ENCODE results near the gene BCAS3.
"Not testable (repeated sequence)": the region's sequence is repeated elsewhere in the genome, so short reads cannot be mapped to it uniquely, and the experiment has no call there.

DNA sequence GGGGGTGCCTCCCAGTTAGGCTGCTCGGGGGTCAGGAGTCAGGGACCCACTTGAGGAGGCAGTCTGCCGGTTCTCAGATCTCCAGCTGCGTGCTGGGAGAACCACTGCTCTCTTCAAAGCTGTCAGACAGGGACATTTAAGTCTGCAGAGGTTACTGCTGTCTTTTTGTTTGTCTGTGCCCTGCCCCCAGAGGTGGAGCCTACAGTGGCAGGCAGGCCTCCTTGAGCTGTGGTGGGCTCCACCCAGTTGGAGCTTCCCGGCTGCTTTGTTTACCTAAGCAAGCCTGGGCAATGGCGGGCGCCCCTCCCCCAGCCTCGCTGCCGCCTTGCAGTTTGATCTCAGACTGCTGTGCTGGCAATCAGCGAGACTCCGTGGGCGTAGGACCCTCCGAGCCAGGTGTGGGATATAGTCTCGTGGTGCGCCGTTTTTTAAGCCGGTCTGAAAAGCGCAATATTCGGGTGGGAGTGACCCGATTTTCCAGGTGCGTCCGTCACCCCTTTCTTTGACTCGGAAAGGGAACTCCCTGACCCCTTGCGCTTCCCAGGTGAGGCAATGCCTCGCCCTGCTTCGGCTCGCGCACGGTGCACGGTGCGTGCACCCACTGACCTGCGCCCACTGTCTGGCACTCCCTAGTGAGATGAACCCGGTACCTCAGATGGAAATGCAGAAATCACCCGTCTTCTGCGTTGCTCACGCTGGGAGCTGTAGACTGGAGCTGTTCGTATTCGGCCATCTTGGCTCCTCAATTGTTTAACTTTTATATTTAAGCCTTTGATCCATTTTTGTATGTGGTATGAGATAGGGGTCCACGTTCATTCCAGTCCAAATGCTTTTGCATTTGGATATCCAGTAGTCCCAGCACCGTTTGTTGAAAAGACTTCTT lies 209.3 kb downstream of the BCAS3 start:
- TF ChIP-seq, protein P1, sequence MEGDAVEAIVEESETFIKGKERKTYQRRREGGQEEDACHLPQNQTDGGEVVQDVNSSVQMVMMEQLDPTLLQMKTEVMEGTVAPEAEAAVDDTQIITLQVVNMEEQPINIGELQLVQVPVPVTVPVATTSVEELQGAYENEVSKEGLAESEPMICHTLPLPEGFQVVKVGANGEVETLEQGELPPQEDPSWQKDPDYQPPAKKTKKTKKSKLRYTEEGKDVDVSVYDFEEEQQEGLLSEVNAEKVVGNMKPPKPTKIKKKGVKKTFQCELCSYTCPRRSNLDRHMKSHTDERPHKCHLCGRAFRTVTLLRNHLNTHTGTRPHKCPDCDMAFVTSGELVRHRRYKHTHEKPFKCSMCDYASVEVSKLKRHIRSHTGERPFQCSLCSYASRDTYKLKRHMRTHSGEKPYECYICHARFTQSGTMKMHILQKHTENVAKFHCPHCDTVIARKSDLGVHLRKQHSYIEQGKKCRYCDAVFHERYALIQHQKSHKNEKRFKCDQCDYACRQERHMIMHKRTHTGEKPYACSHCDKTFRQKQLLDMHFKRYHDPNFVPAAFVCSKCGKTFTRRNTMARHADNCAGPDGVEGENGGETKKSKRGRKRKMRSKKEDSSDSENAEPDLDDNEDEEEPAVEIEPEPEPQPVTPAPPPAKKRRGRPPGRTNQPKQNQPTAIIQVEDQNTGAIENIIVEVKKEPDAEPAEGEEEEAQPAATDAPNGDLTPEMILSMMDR (IDR thresholded peaks at IDR 0.05; ENCODE audit: low read depth, low read length): not testable (repeated sequence)
- TF ChIP-seq EZH2phosphoT487 (IDR thresholded peaks at IDR 0.05; ENCODE audit: low read depth): not testable (repeated sequence)

Measured in OCI-LY3 (cell line).